Stromal cell of bone marrow (primary cell): ENCODE measurements around the gene ZNF497.
A peak's percentile ranks its signal among the peaks of the same experiment; 100 is the strongest.
"Not testable (repeated sequence)": the region's sequence is repeated elsewhere in the genome, so short reads cannot be mapped to it uniquely, and the experiment has no call there.

Source experiments
- DNase-seq: peaks from one replicate; pipeline ENCODE4 v3.0.0-alpha.2; 2012; ENCODE audit warnings: low read depth

The ZNF497 gene

DNA sequence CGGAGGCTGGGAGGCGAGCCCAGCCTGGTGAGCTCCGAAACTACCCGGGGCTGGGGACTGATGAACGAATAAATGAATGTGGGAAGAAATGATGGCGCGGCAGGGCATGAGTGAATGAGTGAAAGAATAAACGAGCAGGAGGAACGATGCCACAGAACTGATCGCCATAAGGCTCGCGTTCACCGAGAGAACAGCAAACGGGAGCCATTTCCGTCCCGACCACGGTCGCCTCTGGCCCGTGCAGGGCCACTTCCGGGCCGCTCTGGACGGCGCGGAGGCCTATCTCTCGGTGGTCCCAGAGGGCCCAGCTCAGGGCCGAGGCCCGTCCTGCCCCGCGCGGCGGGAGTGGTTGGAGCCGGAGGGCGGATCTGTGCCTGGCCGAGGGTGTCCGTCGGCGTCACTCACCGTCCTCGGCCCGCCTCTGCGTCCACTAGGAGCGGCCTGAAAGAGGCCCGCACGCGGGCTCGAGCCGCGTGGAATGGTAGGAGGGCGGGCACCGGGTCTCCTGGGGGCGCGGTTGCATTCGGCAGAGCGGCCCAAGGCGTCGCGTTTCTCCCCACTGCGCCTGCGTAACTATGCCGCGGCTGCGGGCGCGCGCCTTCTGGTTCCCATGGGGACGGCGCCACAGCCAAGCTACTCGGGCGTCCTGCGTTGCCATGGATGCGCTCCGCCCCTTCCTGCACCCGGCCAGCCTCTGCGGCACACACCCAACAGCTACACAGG lies at the start of gene ZNF497:
ZNF497 (minus strand) TSS at position 480 of the 723 bp plus-strand sequence. CDS start 5,116 bp downstream, outside the sequence.
- DNase-seq = peak; percentile 90

DNA sequence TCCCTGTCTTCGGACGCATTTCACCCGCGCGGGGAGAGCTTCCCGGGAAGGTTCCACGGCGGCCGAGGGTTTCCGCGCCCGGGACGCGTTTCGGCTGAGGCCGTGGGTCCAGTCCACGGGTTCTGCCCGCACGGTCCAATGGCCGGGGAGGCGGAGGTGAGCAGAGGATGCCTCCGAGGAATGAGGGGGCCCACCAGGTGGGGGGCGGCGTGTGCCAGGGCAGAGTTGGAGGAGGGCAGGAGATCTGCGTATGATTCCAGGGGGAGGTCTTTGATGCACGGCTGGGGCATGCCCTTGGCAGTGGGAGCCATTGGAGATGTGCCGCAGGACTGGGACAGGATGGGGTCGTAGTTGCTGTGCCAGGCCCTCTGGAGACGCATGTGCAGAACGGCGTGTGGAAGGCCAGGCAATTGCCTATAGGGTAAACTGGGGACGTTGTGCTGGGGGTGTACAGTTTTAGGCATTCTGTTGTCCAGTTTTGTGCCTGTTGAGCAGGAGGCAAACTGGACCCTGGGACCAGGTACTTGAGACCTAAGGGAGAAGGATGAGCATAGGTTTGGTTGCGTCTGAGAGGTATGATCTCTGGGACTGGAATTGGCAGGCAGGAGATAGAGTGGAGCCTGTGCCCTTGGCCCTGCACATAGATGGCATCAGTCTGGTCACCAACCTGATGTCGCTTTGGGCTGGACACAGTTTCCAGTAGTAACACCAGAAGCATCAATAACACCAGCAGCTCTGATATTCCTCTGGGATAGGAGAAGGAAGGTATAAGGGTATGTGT lies 46.6 kb upstream of the ZNF497 start:
- DNase-seq = no peak

DNA sequence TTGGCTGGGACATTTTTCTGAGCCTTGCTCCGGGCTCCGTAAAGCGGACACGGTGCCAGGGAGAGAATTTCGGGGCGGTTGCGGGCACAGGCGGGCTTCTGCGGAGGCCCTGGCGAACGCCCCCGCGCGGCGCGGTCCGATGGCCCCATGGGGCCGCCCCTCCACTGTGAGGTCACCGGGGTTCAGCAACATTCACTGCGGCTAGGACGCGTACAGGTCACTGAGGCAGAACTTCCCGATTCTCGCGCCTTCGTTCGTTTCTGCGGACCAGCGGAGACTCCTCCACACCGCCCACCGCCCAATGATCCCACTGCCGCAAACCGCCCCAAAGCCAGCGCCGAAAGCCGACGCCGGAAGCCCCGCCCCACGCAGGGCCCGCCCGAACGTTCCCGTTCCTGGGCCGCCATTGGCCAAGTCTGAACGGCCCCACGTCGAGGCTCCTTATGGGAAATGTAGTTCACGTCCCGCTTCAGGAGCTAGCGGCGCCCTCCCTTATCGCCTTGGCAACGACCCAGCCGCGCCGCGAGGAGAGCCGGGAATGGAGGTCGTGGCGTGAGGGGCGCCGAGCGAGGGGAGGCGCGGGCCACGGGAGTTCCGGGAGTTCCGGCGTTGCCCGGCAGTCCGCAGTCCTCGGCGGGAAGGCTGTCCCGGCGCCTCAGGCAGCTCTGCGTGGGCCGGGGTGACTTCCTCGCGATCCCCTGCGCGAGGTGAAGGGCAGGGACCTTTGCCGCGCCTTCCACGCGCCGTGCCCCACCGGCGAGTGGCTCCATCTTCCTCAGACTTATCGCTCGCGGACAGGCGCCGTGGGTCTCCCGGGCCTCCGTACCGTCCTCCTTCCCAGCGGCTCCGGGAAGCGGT lies 45.8 kb upstream of the ZNF497 start, which contains the start of gene ZNF584:
ZNF584 (plus strand) TSS at position 498 of the 858 bp plus-strand sequence. CDS start 499 bp downstream, outside the sequence.
- DNase-seq = peak; percentile 91

DNA sequence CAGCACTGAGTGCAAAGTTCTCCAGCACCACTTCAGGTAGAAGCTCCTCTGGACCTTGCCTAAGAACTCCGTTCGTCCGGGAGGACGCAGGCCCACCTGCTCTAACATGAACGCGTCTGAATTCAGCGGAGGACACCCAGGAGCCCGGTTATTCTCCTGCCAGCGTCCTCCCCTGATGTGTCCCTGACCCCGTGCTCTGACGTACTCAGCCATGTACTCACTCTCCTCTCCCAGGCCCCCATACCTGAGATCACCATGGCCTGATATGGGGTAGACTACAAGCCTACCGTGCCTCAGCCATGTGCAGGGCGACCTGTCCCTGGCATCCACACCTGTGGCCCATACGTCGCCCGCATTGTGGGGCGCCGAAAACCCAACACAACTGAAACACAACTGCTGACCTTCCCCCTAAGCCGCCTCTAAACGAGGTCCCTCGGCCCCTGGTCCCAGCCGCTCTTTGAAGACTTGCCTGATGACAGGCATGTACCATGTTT lies 45.2 kb upstream of the ZNF497 start:
- DNase-seq = no peak

DNA sequence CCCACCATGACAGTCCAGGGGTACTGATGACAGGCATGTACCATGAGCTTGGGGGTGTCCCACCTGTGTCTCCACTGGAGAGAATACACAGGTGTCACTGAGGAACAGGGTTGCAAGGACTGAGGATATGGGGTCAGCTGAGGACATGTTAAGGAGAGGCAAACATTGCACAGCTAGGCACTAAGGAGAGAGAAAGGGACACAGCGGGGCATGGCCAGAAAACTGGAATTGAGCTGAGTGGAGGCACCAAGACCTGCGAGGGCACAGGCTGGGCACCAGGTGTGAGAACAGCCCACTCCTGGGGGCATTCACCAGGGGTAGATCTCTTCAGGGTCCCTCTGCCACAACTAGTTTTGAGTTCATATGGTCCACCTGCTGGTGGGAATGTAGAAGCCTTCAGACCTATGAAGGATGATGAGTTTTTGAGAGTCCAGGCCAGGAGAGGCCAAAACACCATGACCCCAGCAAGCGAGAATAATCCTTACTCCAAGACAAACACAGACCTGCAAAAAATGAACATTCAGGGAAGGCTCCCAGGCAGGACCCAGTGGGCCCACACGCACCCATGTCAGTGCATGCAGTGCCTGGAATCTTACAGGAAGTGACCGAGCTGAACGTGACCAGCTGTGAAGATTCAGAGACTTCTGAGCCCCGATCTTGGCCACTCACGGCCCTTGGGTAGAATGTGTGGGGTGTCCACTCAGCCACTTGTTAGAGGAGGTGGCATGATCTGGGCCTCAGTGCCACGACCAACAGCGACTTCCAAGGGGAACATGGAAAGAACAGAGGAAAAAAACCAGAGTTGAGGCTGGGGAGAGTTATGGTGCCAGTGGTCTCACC lies 44.5 kb upstream of the ZNF497 start:
- DNase-seq = no peak

DNA sequence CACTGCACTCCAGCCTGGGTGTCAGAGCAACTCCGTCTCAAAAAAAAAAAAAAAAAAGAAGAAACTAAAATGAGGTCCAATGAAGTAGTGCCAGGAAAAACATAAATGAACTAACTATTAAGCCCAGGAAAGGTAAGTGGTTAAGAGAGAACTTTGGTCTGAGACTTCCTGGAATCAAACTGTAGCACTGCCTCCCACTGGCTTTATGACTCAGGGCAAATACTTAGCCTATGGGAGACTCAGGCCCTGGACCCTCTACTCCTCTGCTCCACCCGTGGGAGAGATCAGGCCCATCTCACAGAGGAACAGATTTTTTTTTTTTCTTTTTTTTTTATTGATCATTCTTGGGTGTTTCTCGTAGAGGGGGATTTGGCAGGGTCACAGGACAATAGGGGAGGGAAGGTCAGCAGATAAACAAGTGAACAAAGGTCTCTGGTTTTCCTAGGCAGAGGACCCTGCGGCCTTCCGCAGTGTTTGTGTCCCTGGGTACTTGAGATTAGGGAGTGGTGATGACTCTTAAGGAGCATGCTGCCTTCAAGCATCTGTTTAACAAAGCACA lies 41.4 kb upstream of the ZNF497 start:
- DNase-seq = not testable (repeated sequence)

DNA sequence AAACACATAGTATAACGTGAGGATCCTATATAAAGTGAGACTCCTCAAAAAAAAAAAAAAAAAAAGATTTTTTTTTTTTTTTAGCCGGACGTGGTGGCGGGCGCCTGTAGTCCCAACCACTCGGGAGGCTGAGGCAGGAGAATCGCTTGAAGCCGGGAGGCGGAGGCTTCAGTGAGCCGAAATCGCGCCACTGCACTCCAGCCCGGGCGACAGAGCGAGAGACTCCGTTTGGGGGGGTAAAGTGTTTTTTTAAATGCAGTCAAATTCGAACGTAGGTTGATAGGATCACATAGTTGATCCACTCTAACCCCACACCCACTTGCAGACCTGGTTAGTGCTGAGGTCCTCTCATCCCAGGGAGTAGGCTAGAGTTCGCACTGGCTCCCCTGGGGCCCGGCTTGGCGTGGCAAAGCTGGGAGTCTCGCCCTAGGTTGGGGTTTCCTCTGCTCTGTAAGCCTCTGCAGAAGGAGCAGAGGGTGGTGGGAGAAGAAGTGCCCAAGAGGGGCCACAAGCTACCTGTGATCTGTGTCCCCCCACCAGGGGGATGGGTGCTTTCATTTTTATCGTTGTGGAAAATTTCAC lies 39.4 kb upstream of the ZNF497 start:
- no peak for DNase-seq

DNA sequence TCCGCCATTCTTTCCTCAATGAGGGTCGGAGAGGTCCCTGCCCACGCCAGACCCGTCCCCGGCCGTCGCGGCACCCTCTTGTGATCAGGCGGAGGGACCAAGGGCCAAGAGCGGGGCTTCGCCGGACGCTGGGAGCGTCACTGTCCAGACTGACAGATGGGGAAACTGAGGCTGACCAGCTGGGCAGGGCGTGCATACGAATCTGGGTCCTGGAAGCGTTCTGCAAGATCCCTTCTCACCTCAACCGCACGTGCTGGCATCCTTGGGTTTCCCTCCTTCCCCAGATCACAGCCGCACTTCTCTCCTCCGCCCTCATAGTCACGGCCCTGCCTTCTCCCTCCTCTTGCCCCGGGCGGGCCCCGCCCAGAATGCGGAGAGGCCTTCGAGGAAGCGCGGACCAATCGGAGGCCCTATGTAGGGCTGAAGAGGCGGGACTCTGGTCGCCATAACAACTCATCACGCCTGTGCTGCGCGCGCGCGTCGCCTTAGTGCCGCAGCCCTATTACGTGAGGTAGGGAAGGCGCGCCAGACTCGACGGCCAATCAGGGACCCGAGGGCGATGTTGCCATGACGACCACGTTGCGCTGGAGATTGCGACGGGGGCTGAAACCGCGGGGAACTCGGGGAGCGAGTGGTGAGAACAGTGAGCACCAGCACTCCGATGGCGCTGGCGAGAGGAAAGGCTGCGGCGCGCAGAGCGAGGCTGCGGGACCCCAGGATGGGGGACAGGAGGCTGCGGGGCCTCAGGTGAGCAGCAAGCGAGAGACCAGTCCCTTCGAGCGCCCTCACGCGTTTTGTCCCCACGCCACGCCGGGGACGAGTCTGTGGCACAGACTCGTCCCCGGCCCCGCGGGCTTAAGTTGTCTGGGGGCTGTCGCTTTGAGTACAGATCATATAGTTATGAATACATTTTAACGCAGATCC lies 38.6 kb upstream of the ZNF497 start:
- peak; percentile 98 for DNase-seq

DNA sequence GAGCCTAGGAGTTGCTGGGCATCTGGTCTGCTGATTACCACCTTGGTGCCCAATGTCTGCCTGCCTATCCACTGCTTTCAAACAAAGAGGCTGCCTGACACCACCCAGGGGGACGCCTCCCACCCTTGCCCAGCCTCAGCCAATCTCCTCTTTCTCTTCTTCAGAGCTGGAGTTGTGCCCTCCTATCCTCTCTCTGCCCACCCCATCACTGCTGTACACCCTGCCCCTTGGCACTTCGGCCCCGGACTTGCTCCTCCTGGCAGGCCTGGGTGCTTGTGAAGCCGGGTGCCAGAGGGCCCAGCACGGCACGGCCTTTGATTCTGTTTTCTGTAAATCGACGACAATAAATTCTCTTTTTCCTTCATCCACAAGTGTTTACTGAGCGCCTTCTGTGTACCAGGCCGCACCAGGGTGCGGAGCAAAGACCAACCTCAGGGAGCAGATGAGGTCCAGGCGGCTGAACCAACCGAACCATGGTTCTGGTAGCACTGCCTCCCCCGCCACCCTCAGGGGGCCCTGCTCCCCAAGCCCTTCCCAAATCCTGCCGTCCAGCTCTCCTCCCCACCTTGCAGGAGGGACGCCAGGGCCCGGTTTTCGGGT lies 37.9 kb upstream of the ZNF497 start:
- no peak for DNase-seq

DNA sequence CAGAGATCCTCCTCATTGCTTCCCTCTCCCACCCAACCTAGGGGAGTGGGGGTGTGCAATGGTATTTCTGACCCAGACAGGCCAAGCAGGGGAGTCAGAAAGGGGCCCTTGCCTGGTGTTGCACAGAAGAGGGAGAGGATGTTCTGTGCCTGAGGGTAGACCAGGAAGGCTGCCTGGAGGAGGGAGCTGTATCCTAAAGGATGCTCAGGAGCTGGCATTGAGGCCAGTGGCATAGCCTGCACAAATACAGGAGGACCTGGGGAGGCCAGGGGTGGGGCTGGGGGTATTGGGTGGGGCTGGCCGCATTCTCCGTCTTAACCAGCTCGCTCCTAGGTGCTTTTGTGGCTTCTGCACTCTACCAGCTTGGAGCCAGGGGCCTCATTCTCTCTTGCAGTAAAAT lies 37.4 kb upstream of the ZNF497 start:
- no peak for DNase-seq

DNA sequence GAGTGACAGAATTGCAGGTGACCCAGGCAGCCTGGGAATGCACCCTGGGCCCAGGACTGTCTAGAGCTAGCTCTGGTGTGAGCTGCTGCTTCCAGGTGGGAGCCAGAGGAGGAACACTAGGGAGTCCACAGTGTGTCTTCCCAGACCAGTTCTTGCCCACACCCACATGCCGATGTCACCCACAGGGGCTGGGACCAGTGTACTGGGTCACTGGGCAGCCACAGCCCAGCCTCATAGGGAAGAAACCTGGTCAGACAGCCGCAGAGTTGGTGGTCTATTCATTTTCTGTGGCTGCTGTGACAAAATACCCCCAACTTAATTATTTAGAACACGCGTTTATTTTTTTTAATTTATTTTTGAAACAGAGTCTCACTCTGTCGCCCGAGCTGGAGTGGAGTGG lies 36.0 kb upstream of the ZNF497 start:
- no peak for DNase-seq

DNA sequence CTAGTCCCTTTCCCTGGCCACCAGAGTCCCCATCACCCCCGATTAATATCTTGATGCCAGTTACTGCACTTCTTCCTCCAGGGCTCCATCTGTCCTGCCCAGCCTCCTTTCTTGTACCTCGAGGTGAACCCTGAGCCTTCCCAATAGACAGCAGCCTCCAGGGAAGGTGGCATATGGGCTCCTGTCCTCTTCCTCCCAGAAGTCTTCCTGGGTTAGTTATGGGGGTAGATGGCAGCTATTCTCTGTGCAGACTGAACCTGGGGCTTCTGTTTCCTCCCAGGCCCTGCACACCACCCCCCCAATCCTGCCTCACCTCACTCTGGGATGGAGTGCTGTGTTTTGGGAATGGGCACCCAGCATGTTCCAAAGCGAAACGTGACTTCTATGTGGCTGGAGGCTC lies 35.5 kb upstream of the ZNF497 start:
- no peak for DNase-seq

DNA sequence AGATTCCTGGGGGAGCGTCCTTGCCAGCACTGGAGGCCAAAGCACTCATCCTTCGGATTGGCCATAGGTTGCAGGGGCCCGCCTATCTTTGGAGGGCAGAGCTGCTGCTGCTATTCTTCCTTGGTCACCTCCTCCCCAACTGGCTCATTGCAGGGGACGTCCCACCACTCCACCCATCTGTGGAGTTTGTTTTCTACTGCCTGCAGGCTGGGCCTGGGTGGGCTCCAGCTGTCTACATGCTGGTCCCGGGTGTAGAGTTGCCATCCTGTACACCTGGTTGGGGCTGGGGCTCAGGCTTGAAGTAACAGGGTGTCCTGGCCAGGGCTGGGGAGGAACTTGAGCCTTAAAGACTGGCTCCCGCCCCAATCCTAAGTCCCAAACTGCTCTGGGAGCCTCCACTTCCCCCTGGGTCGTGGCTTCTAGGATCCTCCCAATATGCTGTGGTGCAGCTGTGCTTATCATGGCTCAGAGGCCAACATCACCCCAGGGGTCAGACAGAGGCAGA lies 35.0 kb upstream of the ZNF497 start:
- no peak for DNase-seq

DNA sequence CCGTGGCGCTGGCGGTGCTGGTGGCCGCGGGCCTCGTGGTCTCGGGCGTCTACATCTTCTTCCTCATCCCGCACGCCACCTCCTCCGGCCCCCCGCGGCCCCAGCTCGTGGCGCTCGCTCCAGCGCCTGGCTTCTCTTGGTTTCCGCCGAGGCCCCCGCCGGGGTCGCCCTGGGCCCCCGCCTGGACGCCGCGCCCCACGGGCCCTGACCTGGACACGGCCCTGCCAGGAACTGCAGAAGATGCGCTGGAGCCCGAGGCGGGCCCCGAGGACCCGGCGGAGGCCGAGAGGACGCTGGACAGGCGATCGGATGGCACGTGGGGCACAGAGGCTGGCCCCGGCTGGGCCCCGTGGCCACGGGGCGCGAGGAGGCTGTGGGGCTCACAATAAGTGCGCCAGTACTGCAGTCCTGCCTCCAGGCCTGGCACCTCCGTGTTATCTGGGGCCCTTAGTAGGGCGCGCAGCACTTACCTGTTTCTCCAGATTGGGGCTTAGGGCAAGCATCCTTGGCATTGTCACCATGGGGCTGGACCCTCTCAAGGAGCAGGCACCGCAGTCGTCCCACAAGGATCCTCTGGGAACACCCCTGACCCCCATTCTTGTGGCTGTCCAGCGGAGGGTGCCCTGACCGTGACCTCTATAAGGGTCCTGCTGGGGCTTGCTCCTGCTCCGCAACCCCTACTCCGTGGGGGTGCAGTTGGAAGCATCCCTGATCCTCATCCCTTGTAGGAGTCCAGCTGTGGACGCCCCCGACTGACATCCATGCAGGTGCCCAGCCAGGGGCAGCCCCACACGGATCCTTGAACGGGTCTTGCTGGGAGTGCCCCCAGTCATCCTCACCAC lies 34.4 kb upstream of the ZNF497 start:
- DNase-seq = no peak

DNA sequence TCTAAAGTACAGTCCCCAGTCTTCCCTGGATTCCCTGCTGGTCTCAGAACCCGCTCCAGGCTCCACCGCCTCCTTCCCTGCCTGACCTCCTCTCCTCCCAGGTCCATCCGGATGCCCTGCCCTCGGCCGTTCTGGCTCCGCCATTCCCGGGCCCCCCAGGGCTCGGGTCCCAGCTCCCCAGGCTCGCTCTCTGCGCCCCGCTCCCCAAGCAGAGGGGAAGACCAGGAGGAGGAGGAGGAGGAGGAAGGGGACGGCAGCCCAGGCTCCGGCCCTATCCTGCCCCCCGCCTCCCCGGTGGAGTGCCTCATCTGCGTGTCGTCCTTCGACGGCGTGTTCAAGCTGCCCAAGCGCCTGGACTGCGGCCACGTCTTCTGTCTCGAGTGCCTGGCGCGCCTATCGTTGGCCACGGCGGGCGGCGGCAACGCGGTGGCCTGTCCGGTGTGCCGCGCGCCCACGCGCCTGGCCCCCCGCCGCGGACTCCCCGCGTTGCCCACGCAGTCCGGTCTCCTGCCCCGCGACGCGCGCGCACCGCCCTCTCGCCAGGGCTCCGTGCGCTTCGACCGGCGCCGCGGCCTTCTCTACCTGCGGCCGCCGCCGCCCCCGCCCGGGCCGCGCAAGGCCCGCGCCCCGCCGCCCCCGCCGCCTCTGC lies 33.6 kb upstream of the ZNF497 start:
- no peak for DNase-seq

DNA sequence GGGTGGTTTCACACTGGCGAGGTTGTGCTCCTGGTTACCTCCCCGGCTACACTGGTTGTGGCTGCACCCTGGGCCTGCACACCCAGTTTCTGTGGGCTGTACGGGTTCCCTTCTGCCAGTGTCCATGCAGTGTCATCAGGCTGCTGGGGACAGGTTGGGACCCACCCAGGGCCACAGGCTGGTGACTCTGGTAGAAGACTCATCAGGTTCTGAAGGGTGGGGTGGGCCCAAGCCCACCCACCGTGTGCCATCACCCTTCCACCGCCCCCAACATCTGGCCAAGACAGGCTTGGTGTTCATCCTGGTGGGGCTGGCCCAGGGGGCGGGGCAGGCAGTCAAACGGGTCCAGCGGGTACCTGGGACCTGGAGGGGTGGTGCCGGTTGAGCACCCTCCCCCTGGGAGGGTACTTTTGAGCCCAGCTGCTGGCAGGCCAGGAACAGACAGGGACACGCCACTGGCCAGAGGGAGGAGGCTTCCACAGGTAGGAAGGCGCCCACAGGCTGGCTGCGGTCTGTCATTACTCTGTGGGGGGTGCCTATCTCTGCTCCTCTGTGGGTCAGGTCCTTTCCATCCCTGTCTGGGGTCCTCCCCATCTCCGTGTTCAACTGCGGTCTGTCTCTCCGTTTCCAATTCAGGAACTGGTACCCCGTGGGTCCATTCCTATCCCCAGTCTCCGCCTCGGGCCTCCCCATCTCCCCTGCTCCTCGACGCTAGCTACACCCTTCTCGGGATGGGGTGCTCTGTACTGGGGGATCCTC lies 32.8 kb upstream of the ZNF497 start, which contains the start of gene RNF225:
RNF225 (plus strand) TSS at position 437 of the 759 bp plus-strand sequence. CDS start 434 bp downstream, outside the sequence.
- DNase-seq = no peak
